ENCODE measurements around the gene ZNF697.

ZNF697 gene

GRCh38 chr1:119626841-119627240 is 21.2 kb downstream of the ZNF697 start:
- Histone ChIP-seq H3K23ac (ENCODE audit: low read length) (no peak overlapping the region), H2AK5ac (ENCODE audit: low read length) (no peak overlapping the region), H3K4me3 (ENCODE audit: low read length) (no peak overlapping the region), H3K36me3 (ENCODE audit: control insufficient read depth, insufficient read depth, low read length) (peaks cover 1% of the 10 kb centered on the region), H3K18ac (ENCODE audit: low read length) (no peak overlapping the region), H3K79me2 (ENCODE audit: control insufficient read depth, insufficient read depth, low read length) (peaks cover 36% of the 10 kb centered on the region), H2BK15ac (replicated peaks; ENCODE audit: low read depth) (no peak overlapping the region), H3K4me1 (ENCODE audit: control insufficient read depth, low read depth, low read length) (peaks cover 4% of the 10 kb centered on the region), H3K56ac (ENCODE audit: low read length) (no peak overlapping the region), H3K27ac (ENCODE audit: low read depth, low read length) (no peak overlapping the region), H2BK120ac (ENCODE audit: low read depth, low read length) (no peak overlapping the region), H3K9ac (ENCODE audit: low read length) (no peak overlapping the region), H4K8ac (ENCODE audit: low read depth, low read length) (no peak overlapping the region), H3K79me1 (ENCODE audit: low read length) (peaks cover 18% of the 10 kb centered on the region), H3K27me3 (ENCODE audit: insufficient read depth, low read length, poor library complexity) (no peaks in the 10 kb centered on the region), H4K5ac (ENCODE audit: low read length) (no peak overlapping the region), H3K4me2 (ENCODE audit: low read length) (no peak overlapping the region), H2BK5ac (ENCODE audit: low read length) (no peak overlapping the region), H3K4ac (ENCODE audit: low read depth, low read length) (no peak overlapping the region)
- DNase-seq, result no peak
- WGBS (ENCODE audit: extremely low coverage, insufficient coverage, low lambda C conversion rate), result no CpG with 5 or more reads among the region's 3 CpGs

DNA sequence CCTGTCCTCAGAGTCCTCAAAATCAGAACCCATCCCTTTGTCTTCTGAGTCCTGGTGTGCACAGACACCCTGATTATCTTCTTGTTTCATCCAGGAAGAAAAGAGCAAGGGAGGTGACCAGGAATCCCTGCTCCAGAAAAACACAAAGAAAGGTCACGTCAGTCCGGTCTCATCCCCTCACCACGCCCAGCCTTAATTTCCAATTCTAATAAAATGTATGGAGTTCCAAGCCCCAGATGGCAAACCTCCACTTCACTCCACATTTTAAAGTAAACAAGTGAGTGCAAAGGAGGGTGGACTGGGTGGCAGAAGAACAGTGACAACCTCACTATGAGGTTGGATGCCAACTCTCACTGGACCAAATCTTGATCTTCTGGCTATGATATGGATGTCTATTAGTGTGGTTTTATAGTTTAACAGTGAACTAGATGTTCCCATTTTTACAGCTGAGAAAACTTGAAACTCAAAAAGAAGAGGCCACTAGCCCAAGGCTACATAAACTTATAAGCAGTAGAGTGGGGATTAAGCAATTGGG is 22.0 kb downstream of the ZNF697 start:
- no peak overlapping the region for H2BK120ac ChIP-seq (ENCODE audit: low read depth, low read length)
- H2AK5ac ChIP-seq (ENCODE audit: low read length), result no peak overlapping the region
- no peak overlapping the region for H3K18ac ChIP-seq (ENCODE audit: low read length)
- no peak overlapping the region for H2BK5ac ChIP-seq (ENCODE audit: low read length)
- H3K4me3 ChIP-seq (ENCODE audit: low read length), result no peak overlapping the region
- no peak overlapping the region for H4K5ac ChIP-seq (ENCODE audit: low read length)
- H3K4me1 ChIP-seq (ENCODE audit: control insufficient read depth, low read depth, low read length), result peaks cover 4% of the 10 kb centered on the region
- H3K27ac ChIP-seq (ENCODE audit: low read depth, low read length), result no peak overlapping the region
- H3K56ac ChIP-seq (ENCODE audit: low read length), result no peak overlapping the region
- H3K9ac ChIP-seq (ENCODE audit: low read length), result no peak overlapping the region
- no peak overlapping the region for H3K4ac ChIP-seq (ENCODE audit: low read depth, low read length)
- peaks cover 1% of the 10 kb centered on the region for H3K36me3 ChIP-seq (ENCODE audit: control insufficient read depth, insufficient read depth, low read length)
- peaks cover 17% of the 10 kb centered on the region for H3K79me1 ChIP-seq (ENCODE audit: low read length)
- no peaks in the 10 kb centered on the region for H3K27me3 ChIP-seq (ENCODE audit: insufficient read depth, low read length, poor library complexity)
- H4K8ac ChIP-seq (ENCODE audit: low read depth, low read length), result no peak overlapping the region
- no CpG with 5 or more reads among the region's 3 CpGs for WGBS (ENCODE audit: extremely low coverage, insufficient coverage, low lambda C conversion rate)
- H3K4me2 ChIP-seq (ENCODE audit: low read length), result no peak overlapping the region
- peaks cover 30% of the 10 kb centered on the region for H3K79me2 ChIP-seq (ENCODE audit: control insufficient read depth, insufficient read depth, low read length)
- no peak overlapping the region for H3K23ac ChIP-seq (ENCODE audit: low read length)
- H2BK15ac ChIP-seq (replicated peaks; ENCODE audit: low read depth), result no peak overlapping the region
- no peak for DNase-seq

- Histone ChIP-seq H2BK5ac (ENCODE audit: low read length) (no peak overlapping the region), H3K18ac (ENCODE audit: low read length) (no peak overlapping the region), H3K23ac (ENCODE audit: low read length) (no peak overlapping the region), H3K4me2 (ENCODE audit: low read length) (no peak overlapping the region), H3K4me1 (ENCODE audit: control insufficient read depth, low read depth, low read length) (peaks cover 4% of the 10 kb centered on the region), H2BK120ac (ENCODE audit: low read depth, low read length) (no peak overlapping the region), H3K79me2 (ENCODE audit: control insufficient read depth, insufficient read depth, low read length) (peaks cover 15% of the 10 kb centered on the region), H3K36me3 (ENCODE audit: control insufficient read depth, insufficient read depth, low read length) (peaks cover 1% of the 10 kb centered on the region), H4K8ac (ENCODE audit: low read depth, low read length) (no peak overlapping the region), H2AK5ac (ENCODE audit: low read length) (no peak overlapping the region), H3K56ac (ENCODE audit: low read length) (no peak overlapping the region), H3K4ac (ENCODE audit: low read depth, low read length) (no peak overlapping the region), H3K9ac (ENCODE audit: low read length) (no peak overlapping the region), H4K5ac (ENCODE audit: low read length) (no peak overlapping the region), H3K4me3 (ENCODE audit: low read length) (no peak overlapping the region), H3K79me1 (ENCODE audit: low read length) (peaks cover 14% of the 10 kb centered on the region), H2BK15ac (replicated peaks; ENCODE audit: low read depth) (no peak overlapping the region), H3K27ac (ENCODE audit: low read depth, low read length) (no peak overlapping the region), H3K27me3 (ENCODE audit: insufficient read depth, low read length, poor library complexity) (no peaks in the 10 kb centered on the region)
- WGBS (ENCODE audit: extremely low coverage, insufficient coverage, low lambda C conversion rate), result no CpG with 5 or more reads among the region's 30 CpGs
- no peak for DNase-seq
These were observed 24.4 kb downstream of the ZNF697 start for GRCh38 chr1:119623678-119624077.

GRCh38 chr1:119623193-119623515 is 24.9 kb downstream of the ZNF697 start:
- Histone ChIP-seq H4K5ac (ENCODE audit: low read length) (no peak overlapping the region), H3K18ac (ENCODE audit: low read length) (no peak overlapping the region), H4K8ac (ENCODE audit: low read depth, low read length) (no peak overlapping the region), H3K4ac (ENCODE audit: low read depth, low read length) (no peak overlapping the region), H3K9ac (ENCODE audit: low read length) (no peak overlapping the region), H2BK15ac (replicated peaks; ENCODE audit: low read depth) (no peak overlapping the region), H3K79me2 (ENCODE audit: control insufficient read depth, insufficient read depth, low read length) (peaks cover 10% of the 10 kb centered on the region), H3K56ac (ENCODE audit: low read length) (no peak overlapping the region), H3K4me3 (ENCODE audit: low read length) (no peak overlapping the region), H3K23ac (ENCODE audit: low read length) (no peak overlapping the region), H2BK120ac (ENCODE audit: low read depth, low read length) (no peak overlapping the region), H3K4me2 (ENCODE audit: low read length) (no peak overlapping the region), H2AK5ac (ENCODE audit: low read length) (no peak overlapping the region), H3K27ac (ENCODE audit: low read depth, low read length) (no peak overlapping the region), H3K4me1 (ENCODE audit: control insufficient read depth, low read depth, low read length) (peaks cover 4% of the 10 kb centered on the region), H3K27me3 (ENCODE audit: insufficient read depth, low read length, poor library complexity) (no peaks in the 10 kb centered on the region), H3K36me3 (ENCODE audit: control insufficient read depth, insufficient read depth, low read length) (peaks cover 1% of the 10 kb centered on the region), H2BK5ac (ENCODE audit: low read length) (no peak overlapping the region), H3K79me1 (ENCODE audit: low read length) (peaks cover 12% of the 10 kb centered on the region)
- no peak for DNase-seq
- WGBS (ENCODE audit: extremely low coverage, insufficient coverage, low lambda C conversion rate), result no CpG with 5 or more reads among the region's 45 CpGs

DNA sequence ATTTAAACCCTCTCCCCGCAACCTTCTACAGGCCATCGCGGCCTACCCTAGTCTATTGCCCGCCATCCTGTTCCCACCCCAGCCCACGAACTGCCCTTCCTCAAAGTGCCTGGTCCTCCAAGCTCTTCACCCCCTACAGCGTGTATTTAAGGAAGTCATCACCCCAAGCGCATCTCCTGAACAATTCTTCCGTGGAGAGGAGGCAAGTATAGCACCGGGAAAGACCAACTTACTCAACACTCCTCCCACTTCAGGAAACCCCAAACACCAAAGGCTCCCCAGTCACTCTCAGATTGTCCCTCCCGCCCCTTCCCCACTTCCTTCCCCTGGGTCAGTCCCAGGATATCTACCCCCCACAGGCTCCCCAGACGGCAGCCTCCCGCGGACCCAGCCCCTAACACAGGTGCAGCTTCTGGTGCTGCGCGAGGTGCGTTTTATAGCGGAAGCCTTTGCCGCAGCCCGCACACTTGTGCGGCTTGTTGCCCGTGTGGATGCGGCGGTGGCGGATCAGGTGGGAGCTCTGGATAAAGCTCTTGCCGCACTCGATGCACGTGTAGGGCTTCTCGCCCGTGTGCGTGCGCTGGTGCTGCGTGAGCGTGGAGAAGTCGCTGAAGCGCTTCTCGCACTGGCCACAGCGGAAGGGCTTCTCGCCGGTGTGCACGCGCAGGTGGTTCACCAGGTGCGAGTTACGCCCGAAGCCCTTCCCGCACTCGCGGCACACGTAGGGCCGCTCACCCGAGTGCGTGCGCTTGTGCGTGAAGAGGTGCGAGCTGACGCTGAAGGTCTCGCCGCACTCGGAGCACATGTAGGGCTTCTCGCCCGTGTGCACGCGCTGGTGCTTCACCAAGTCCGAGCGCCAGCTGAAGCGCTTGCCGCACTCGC is 25.5 kb downstream of the ZNF697 start:
- Histone ChIP-seq H3K18ac (ENCODE audit: low read length) (no peak overlapping the region), H3K23ac (ENCODE audit: low read length) (no peak overlapping the region), H3K56ac (ENCODE audit: low read length) (no peak overlapping the region), H3K4me2 (ENCODE audit: low read length) (no peak overlapping the region), H3K9ac (ENCODE audit: low read length) (no peak overlapping the region), H2BK5ac (ENCODE audit: low read length) (no peak overlapping the region), H3K4ac (ENCODE audit: low read depth, low read length) (no peak overlapping the region), H3K4me3 (ENCODE audit: low read length) (no peak overlapping the region), H3K79me1 (ENCODE audit: low read length) (peaks cover 12% of the 10 kb centered on the region), H2AK5ac (ENCODE audit: low read length) (no peak overlapping the region), H3K36me3 (ENCODE audit: control insufficient read depth, insufficient read depth, low read length) (peaks cover 1% of the 10 kb centered on the region), H3K4me1 (ENCODE audit: control insufficient read depth, low read depth, low read length) (peaks cover 4% of the 10 kb centered on the region), H2BK120ac (ENCODE audit: low read depth, low read length) (no peak overlapping the region), H4K5ac (ENCODE audit: low read length) (no peak overlapping the region), H4K8ac (ENCODE audit: low read depth, low read length) (no peak overlapping the region), H2BK15ac (replicated peaks; ENCODE audit: low read depth) (no peak overlapping the region), H3K79me2 (ENCODE audit: control insufficient read depth, insufficient read depth, low read length) (peaks cover 9% of the 10 kb centered on the region), H3K27me3 (ENCODE audit: insufficient read depth, low read length, poor library complexity) (no peaks in the 10 kb centered on the region), H3K27ac (ENCODE audit: low read depth, low read length) (no peak overlapping the region)
- DNase-seq, result no peak
- WGBS (ENCODE audit: extremely low coverage, insufficient coverage, low lambda C conversion rate), result no CpG with 5 or more reads among the region's 67 CpGs
